HUES64 (cell line): ENCODE results near the gene RNF40.

Source experiments
- H3K27ac ChIP-seq: 2 replicates; pipeline ENCODE4 v1.7.0; 2013; ENCODE audit warnings: low read depth, low read length, inconsistent platforms
- H3K27me3 ChIP-seq: 2 replicates; pipeline ENCODE4 v1.6.1; 2013; ENCODE audit warnings: mild to moderate bottlenecking, low read length; ENCODE audit not compliant: insufficient read depth
- H3K36me3 ChIP-seq: 2 replicates; pipeline ENCODE4 v1.6.1; 2013; ENCODE audit warnings: mild to moderate bottlenecking, low read length; ENCODE audit not compliant: insufficient read depth
- H3K4me1 ChIP-seq: 2 replicates; pipeline ENCODE4 v1.6.1; 2013; ENCODE audit warnings: mild to moderate bottlenecking, low read length, moderate library complexity; ENCODE audit not compliant: insufficient read depth
- H3K4me3 ChIP-seq: 2 replicates; pipeline ENCODE4 v1.5.1; 2013; ENCODE audit warnings: mild to moderate bottlenecking, low read length, moderate library complexity
- H3K9ac ChIP-seq: 2 replicates; pipeline ENCODE4 v1.6.1; 2013; ENCODE audit warnings: mild to moderate bottlenecking, low read depth, low read length
- H3K9me3 ChIP-seq: 2 replicates; pipeline ENCODE4 v1.6.1; 2013; ENCODE audit warnings: low read depth, low read length; ENCODE audit not compliant: insufficient read depth
- WGBS: fragments of 150-250, 120-280 bp; methylation state at CpG from one replicate; pipeline ENCODE4 v1.1.7; 2013; ENCODE audit warnings: missing lambda C conversion rate; 5-methylcytosine and 5-hydroxymethylcytosine counted together

Gene RNF40

DNA sequence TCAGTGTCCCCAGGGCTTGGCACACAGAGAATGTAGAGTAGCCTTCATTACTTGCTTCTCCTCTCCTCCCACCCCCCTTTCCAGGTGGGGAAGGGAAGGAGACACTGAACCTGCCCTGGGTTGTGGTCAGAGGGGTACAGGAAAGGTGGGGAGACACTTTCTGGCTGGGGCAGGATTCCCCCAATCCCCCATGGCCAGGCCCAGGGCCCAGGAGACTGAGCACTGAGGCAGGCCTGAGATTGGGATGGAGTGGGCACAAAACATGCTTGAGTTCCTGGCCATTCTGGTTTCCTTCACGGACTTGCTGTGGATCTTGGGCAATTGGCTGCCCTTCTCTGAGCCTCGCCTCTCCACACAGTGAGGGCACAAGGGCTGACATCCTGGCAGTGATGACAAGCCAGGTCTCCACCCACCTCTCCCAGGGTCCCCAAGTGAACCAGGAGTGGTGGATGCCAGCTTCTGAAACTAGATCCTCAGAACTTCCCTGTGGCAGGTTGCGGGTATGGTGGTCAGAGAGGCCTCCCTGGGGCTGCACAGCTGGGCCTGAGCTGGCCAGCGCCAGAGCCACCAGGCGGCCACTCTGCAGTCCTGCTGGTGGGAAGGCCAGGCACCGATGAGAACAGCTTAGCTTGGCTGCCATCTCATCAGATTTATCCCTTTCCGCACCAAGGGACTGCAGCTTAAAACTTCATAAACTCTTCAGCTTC, 15.6 kb downstream of the RNF40 start:
- H3K27ac ChIP-seq: no peak overlapping the region
- no peak overlapping the region for H3K4me3 ChIP-seq
- no peaks in the 10 kb centered on the region for H3K9me3 ChIP-seq
- WGBS: 87% methylated on average over 7 of the region's 7 CpGs
- no peak overlapping the region for H3K9ac ChIP-seq
- no peaks in the 10 kb centered on the region for H3K27me3 ChIP-seq
- H3K4me1 ChIP-seq: peaks cover 4% of the 10 kb centered on the region
- H3K36me3 ChIP-seq: peaks cover 46% of the 10 kb centered on the region

- Histone ChIP-seq H3K4me3 (no peak overlapping the region), H3K36me3 (peaks cover 46% of the 10 kb centered on the region), H3K9me3 (no peaks in the 10 kb centered on the region), H3K9ac (no peak overlapping the region), H3K27ac (no peak overlapping the region), H3K4me1 (peaks cover 4% of the 10 kb centered on the region), H3K27me3 (no peaks in the 10 kb centered on the region)
- WGBS: 87% methylated on average over 14 of the region's 14 CpGs
Measured at GRCh38 chr16:30778549-30779244, 16.6 kb downstream of the RNF40 start.

DNA sequence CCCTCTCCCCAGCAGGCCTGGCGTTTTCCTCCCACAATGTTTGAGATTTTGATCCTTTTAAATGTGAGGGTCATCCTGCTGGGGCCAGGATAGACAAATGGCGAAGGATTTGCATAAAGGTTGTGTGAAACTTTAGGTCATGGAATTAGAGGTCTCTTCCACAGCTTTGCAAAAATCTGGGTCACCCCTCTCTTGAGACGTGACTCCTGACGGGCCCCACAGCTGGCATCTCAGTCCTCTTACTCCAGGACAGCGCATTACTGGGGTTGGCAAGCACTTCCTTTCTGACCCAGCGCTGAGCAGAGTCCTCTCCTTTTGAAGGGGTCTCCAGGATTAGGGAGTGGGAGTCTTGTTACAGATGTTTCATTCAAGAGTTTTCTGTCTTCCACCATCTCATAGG, 17.5 kb downstream of the RNF40 start:
- peaks cover 4% of the 10 kb centered on the region for H3K4me1 ChIP-seq
- no peaks in the 10 kb centered on the region for H3K27me3 ChIP-seq
- H3K36me3 ChIP-seq: peaks cover 38% of the 10 kb centered on the region
- WGBS: 92% methylated on average over 6 of the region's 6 CpGs
- H3K9ac ChIP-seq: no peak overlapping the region
- no peak overlapping the region for H3K27ac ChIP-seq
- H3K9me3 ChIP-seq: no peaks in the 10 kb centered on the region
- no peak overlapping the region for H3K4me3 ChIP-seq

GRCh38 chr16:30780021-30780420, 17.9 kb downstream of the RNF40 start:
- Histone ChIP-seq H3K36me3 (peaks cover 38% of the 10 kb centered on the region), H3K27me3 (no peaks in the 10 kb centered on the region), H3K9me3 (no peaks in the 10 kb centered on the region), H3K4me1 (peaks cover 4% of the 10 kb centered on the region), H3K4me3 (no peak overlapping the region), H3K9ac (no peak overlapping the region), H3K27ac (no peak overlapping the region)
- WGBS: 99% methylated on average over 3 of the region's 3 CpGs

GRCh38 chr16:30780549-30780948, 18.4 kb downstream of the RNF40 start:
- Histone ChIP-seq H3K36me3 (peaks cover 41% of the 10 kb centered on the region), H3K27ac (no peak overlapping the region), H3K27me3 (no peaks in the 10 kb centered on the region), H3K4me1 (peaks cover 4% of the 10 kb centered on the region), H3K4me3 (no peak overlapping the region), H3K9me3 (no peaks in the 10 kb centered on the region), H3K9ac (no peak overlapping the region)
- WGBS: 97% methylated on average over 4 of the region's 4 CpGs

DNA sequence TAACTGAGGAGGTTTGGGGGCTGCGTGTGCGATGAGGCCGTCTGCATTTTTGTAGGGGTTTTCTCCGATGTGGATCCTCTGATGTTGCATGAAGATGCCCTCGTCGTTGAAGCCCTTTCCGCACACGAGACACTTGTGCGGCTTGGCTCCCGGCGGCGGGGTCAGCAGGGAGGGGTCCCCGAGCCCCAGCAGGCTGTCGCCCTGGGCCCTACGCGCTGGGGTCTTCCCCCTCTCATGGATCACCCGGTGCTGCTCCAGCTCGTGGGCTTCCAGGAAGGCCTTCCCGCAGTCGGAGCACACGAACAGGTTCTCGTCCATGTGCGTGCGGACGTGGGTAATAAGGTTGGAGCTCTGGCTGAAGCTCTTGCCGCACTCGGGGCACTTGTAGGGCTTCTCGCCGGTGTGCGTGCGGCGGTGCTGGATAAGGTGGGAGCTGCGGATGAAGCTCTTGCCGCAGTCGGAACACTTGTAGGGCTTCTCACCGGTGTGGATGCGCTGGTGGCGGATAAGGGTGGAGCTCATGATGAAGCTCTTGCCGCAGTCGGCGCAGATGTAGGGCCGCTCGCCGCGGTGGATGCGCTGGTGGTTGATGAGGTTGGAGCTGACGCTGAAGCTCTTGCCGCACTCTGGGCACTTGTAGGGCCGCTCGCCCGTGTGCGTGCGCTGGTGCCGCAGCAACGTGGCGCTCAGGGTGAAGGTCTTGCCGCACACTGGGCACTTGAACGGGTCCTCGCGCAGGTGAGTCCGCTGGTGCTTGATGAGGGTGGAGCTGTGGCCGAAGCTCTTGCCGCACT, 20.6 kb downstream of the RNF40 start:
- Histone ChIP-seq H3K27ac (no peak overlapping the region), H3K9ac (no peak overlapping the region), H3K36me3 (peaks cover 41% of the 10 kb centered on the region), H3K4me3 (no peak overlapping the region), H3K27me3 (no peaks in the 10 kb centered on the region), H3K9me3 (no peaks in the 10 kb centered on the region), H3K4me1 (peaks cover 11% of the 10 kb centered on the region)
- 97% methylated on average over 63 of the region's 63 CpGs for WGBS

DNA sequence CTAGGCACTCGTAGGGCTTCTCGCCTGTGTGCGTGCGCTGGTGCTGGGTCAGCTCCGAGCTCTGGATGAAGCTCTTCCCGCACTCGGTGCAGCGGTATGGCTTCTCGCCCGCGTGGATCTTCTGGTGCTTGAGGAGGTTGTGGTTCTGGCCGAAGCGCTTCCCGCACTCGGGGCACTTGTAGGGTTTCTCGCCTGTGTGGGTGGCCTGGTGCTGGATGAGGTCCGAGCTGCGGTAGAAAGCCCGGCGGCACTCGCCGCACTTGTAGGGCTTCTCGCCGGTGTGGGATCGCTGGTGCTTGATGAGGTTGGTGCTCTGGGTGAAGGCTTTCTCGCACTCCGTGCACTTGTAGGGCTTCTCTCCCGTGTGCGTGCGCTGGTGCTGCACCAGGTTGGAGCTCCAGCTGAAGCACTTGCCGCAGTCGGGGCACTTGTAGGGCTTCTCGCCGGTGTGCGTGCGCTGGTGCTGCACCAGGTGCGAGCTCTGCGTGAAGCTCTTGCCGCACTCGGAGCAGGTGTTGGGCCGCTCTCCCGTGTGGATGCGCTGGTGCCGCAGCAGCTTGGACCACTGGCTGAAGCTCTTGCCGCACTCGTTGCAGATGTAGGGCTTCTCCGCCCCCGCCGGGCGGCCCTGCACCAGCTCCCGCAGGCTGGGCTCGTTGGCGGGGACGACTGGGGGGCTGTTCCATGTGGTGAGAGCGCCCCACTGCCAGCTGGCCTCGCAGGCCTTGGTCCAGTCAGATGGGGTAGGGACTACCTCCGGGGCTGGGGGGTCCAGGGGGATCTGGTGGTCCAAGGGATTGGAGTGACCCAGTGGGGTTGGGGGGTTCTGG, 21.4 kb downstream of the RNF40 start:
- Histone ChIP-seq H3K9me3 (no peaks in the 10 kb centered on the region), H3K36me3 (peaks cover 41% of the 10 kb centered on the region), H3K27me3 (no peaks in the 10 kb centered on the region), H3K4me1 (peaks cover 10% of the 10 kb centered on the region), H3K9ac (no peak overlapping the region), H3K27ac (no peak overlapping the region), H3K4me3 (no peak overlapping the region)
- WGBS: 96% methylated on average over 57 of the region's 57 CpGs

DNA sequence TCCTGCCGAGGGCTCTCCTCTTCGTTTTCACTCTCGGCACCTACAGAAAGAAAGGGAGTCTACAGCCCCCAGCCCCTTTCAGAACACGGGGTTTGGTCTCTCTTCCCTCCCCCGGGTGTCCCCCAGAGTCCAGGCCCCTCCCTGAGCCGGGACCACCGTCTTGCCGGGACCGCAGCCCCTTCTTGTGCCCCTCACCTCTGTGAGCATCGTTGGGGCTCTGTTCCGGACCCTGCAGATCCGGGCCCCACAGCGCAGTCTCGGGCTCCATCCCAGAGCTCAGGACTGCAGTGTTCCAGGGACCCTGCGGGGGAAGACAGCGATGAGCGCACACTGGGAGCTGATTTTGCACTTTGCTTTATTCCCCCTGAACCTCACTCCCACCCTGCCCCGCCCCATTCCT, 22.1 kb downstream of the RNF40 start:
- Histone ChIP-seq H3K9ac (no peak overlapping the region), H3K4me1 (peaks cover 10% of the 10 kb centered on the region), H3K27ac (no peak overlapping the region), H3K4me3 (no peak overlapping the region), H3K9me3 (no peaks in the 10 kb centered on the region), H3K36me3 (peaks cover 39% of the 10 kb centered on the region), H3K27me3 (no peaks in the 10 kb centered on the region)
- WGBS: 92% methylated on average over 18 of the region's 18 CpGs

- Histone ChIP-seq H3K4me3 (peak overlapping the region; percentile 83), H3K9ac (peak overlapping the region; percentile 72), H3K27me3 (no peaks in the 10 kb centered on the region), H3K27ac (no peak overlapping the region), H3K9me3 (no peaks in the 10 kb centered on the region), H3K4me1 (peaks cover 10% of the 10 kb centered on the region), H3K36me3 (peaks cover 32% of the 10 kb centered on the region)
- WGBS: 89% methylated on average over 7 of the region's 7 CpGs
Measured at GRCh38 chr16:30785126-30786106, 23.3 kb downstream of the RNF40 start.
